Esophagus (tissue), 2 donors: ENCODE results near the gene KSR1. TPM values are rescaled to one million over a fixed set of nuclear protein-coding genes. Genes with fewer than 3 reads are reported as not detected.

Source experiments
- H3K27ac ChIP-seq, 2 donors: one replicate each; pipeline ENCODE4 v1.5.1; 2013; ENCODE audit warnings: low read depth in 2 of 2, mild to moderate bottlenecking in 2 of 2, inconsistent platforms in 1 of 2, low read length in 1 of 2, moderate library complexity in 1 of 2
- H3K27me3 ChIP-seq, 2 donors: one replicate each; pipeline ENCODE4 v1.6.1; 2013; ENCODE audit warnings: low read length in 2 of 2, control low read depth in 1 of 2, mild to moderate bottlenecking in 1 of 2; ENCODE audit not compliant: insufficient read depth in 2 of 2, control insufficient read depth in 1 of 2
- H3K36me3 ChIP-seq, 2 donors: one replicate each; pipeline ENCODE4 v1.6.1; 2013; ENCODE audit warnings: low read length in 1 of 2; ENCODE audit not compliant: control insufficient read depth in 2 of 2, insufficient read depth in 2 of 2
- H3K4me1 ChIP-seq, 2 donors: one replicate each; pipeline ENCODE4 v1.6.1; 2013; ENCODE audit warnings: low read length in 1 of 2; ENCODE audit not compliant: control insufficient read depth in 2 of 2, insufficient read depth in 2 of 2
- H3K4me3 ChIP-seq, 2 donors: one replicate each; pipeline ENCODE4 v1.5.1; 2013; ENCODE audit warnings: low read length in 2 of 2, mild to moderate bottlenecking in 2 of 2, low read depth in 1 of 2, moderate library complexity in 1 of 2
- H3K9me3 ChIP-seq, 2 donors: one replicate each; pipeline ENCODE4 v1.6.1; 2013; ENCODE audit warnings: mild to moderate bottlenecking in 2 of 2, low read depth in 1 of 2, low read length in 1 of 2, moderate library complexity in 1 of 2; ENCODE audit not compliant: control insufficient read depth in 2 of 2, insufficient read depth in 1 of 2
- WGBS, 2 donors: extraction: QIAGEN DNeasy Blood & Tissue Kit; methylation state at CpG; one replicate each; pipeline ENCODE4 v1.1.7; 2013; 5-methylcytosine and 5-hydroxymethylcytosine counted together
- polyA plus RNA-seq, 2 donors: library from polyadenylated mRNA; stranded (reverse); fragments of 200-250 nt; gene quantifications; one replicate each; pipeline ENCODE4 v1.2.3, GENCODE V29; 2013
- donor health status: healthy with polysubstance abuse.
- donor health status: Bipolar disorder and iron deficiency.

The KSR1 gene
- polyA plus RNA-seq, 2 donors = 35.3 to 52.4 TPM

- Histone ChIP-seq H3K4me1 (peaks cover 4 to 12% of the 10 kb centered on the region in 2 donors), H3K9me3 (no peaks in the 10 kb centered on the region), H3K36me3 (no peaks in the 10 kb centered on the region), H3K4me3 (no peak overlapping the region), H3K27me3 (no peaks in the 10 kb centered on the region), H3K27ac (peak overlapping the region in 1 of 2 donors; percentile 16)
- 84 to 86% methylated on average over 9 of the region's 9 CpGs for WGBS, 2 donors
These were observed 21.0 kb downstream of the KSR1 start for GRCh38 chr17:27477050-27477888.

GRCh38 chr17:27477971-27478684, 21.9 kb downstream of the KSR1 start:
- 85 to 87% methylated on average over 9 of the region's 9 CpGs for WGBS, 2 donors
- H3K4me3 ChIP-seq = no peak overlapping the region
- H3K27me3 ChIP-seq = no peaks in the 10 kb centered on the region
- H3K27ac ChIP-seq = peak overlapping the region in 1 of 2 donors; percentile 56
- H3K36me3 ChIP-seq = no peaks in the 10 kb centered on the region
- peaks cover 3 to 11% of the 10 kb centered on the region in 2 donors for H3K4me1 ChIP-seq
- no peaks in the 10 kb centered on the region for H3K9me3 ChIP-seq

GRCh38 chr17:27478901-27479538, 22.8 kb downstream of the KSR1 start:
- WGBS, 2 donors = 89 to 92% methylated on average over 10 of the region's 10 CpGs
- no peak overlapping the region for H3K4me3 ChIP-seq
- no peaks in the 10 kb centered on the region for H3K9me3 ChIP-seq
- no peaks in the 10 kb centered on the region for H3K27me3 ChIP-seq
- H3K27ac ChIP-seq = no peak overlapping the region
- peaks cover 3 to 11% of the 10 kb centered on the region in 2 donors for H3K4me1 ChIP-seq
- no peaks in the 10 kb centered on the region for H3K36me3 ChIP-seq

GRCh38 chr17:27479838-27480237, 23.6 kb downstream of the KSR1 start:
- no peaks in the 10 kb centered on the region for H3K9me3 ChIP-seq
- H3K4me3 ChIP-seq = no peak overlapping the region
- no peaks in the 10 kb centered on the region for H3K36me3 ChIP-seq
- H3K27me3 ChIP-seq = no peaks in the 10 kb centered on the region
- peaks cover 3 to 11% of the 10 kb centered on the region in 2 donors for H3K4me1 ChIP-seq
- no peak overlapping the region for H3K27ac ChIP-seq
- WGBS, 2 donors = 96 to 97% methylated on average over 3 of the region's 3 CpGs

GRCh38 chr17:27480699-27481098, 24.5 kb downstream of the KSR1 start:
- Histone ChIP-seq H3K9me3 (no peaks in the 10 kb centered on the region), H3K27ac (peak overlapping the region in 1 of 2 donors; percentile 47), H3K4me1 (peaks cover 8 to 13% of the 10 kb centered on the region in 2 donors), H3K36me3 (no peaks in the 10 kb centered on the region), H3K4me3 (no peak overlapping the region), H3K27me3 (no peaks in the 10 kb centered on the region)
- WGBS, 2 donors = 73 to 75% methylated on average over 4 of the region's 4 CpGs

- Histone ChIP-seq H3K4me3 (no peak overlapping the region), H3K4me1 (peaks cover 11% of the 10 kb centered on the region in 2 donors), H3K27me3 (no peaks in the 10 kb centered on the region), H3K27ac (peak overlapping the region in 1 of 2 donors; percentile 77), H3K9me3 (no peaks in the 10 kb centered on the region), H3K36me3 (no peaks in the 10 kb centered on the region)
- 55 to 65% methylated on average over 4 of the region's 4 CpGs for WGBS, 2 donors
These were observed 25.1 kb downstream of the KSR1 start for GRCh38 chr17:27481327-27481726.

GRCh38 chr17:27485125-27485524, 28.9 kb downstream of the KSR1 start:
- Histone ChIP-seq H3K27me3 (no peaks in the 10 kb centered on the region), H3K9me3 (no peaks in the 10 kb centered on the region), H3K36me3 (no peaks in the 10 kb centered on the region), H3K4me3 (no peak overlapping the region), H3K4me1 (peaks cover 17 to 20% of the 10 kb centered on the region in 2 donors), H3K27ac (no peak overlapping the region)
- WGBS, 2 donors = 66% methylated on average over 2 of the region's 2 CpGs

- no peaks in the 10 kb centered on the region for H3K36me3 ChIP-seq
- H3K4me3 ChIP-seq = no peak overlapping the region
- H3K4me1 ChIP-seq = peaks cover 17 to 20% of the 10 kb centered on the region in 2 donors
- 57 to 61% methylated on average over 8 of the region's 8 CpGs for WGBS, 2 donors
- no peaks in the 10 kb centered on the region for H3K9me3 ChIP-seq
- peak overlapping the region in 1 of 2 donors; percentile 40 for H3K27ac ChIP-seq
- no peaks in the 10 kb centered on the region for H3K27me3 ChIP-seq
These were observed 29.7 kb downstream of the KSR1 start for GRCh38 chr17:27485716-27486495.

- no peaks in the 10 kb centered on the region for H3K9me3 ChIP-seq
- WGBS, 2 donors = 90 to 92% methylated on average over 5 of the region's 5 CpGs
- H3K36me3 ChIP-seq = no peaks in the 10 kb centered on the region
- H3K27me3 ChIP-seq = no peaks in the 10 kb centered on the region
- no peak overlapping the region for H3K27ac ChIP-seq
- H3K4me3 ChIP-seq = no peak overlapping the region
- peaks cover 17 to 20% of the 10 kb centered on the region in 2 donors for H3K4me1 ChIP-seq
These were observed 30.5 kb downstream of the KSR1 start for GRCh38 chr17:27486741-27487140.
